B cell (primary cell): ENCODE data around the gene CCDC8. TPM values are rescaled to one million over a fixed set of nuclear protein-coding genes. Genes with fewer than 3 reads are reported as not detected.

Experiments used
- ATAC-seq: fragments of 200-7000 bp; cut with Tn5 transposase; one replicate; pipeline ENCODE4 v1.10.0; 2021; ENCODE audit warnings: low read depth, mild to moderate bottlenecking, moderate number of reproducible peaks, moderate library complexity
- CTCF ChIA-PET: fragments of 350-600 bp; sonication (Branson Sonifier 250); formaldehyde crosslinking; loops from one replicate; lab custom pipeline; 2021; ENCODE audit warnings: antibody characterized with exemption, inconsistent platforms; lab: Charles Lee
- POLR2A ChIA-PET: fragments of 350-600 bp; sonication (Branson Sonifier 250); formaldehyde crosslinking; loops from one replicate; lab custom pipeline; 2021; ENCODE audit warnings: antibody characterized with exemption; lab: Charles Lee
- DNase-seq: peaks from one replicate; pipeline ENCODE4 v3.0.0; 2013
- H2AFZ ChIP-seq: 2 replicates; pipeline ENCODE4 v1.6.1; 2012; ENCODE audit warnings: mild to moderate bottlenecking, low read depth, low read length; ENCODE audit not compliant: insufficient read depth, poor library complexity, severe bottlenecking
- H3K27ac ChIP-seq, 2 donors: 1 replicate in 1 of 2; 2 replicates in 1 of 2; pipeline ENCODE4 v1.5.1; 2012 to 2013; ENCODE audit warnings: low read length in 2 of 2, mild to moderate bottlenecking in 2 of 2, moderate library complexity in 1 of 2
- H3K27me3 ChIP-seq, 4 experiments: fragments of 200-600 bp in 1 of 4; sonication (generic) in 1 of 4; replicated peaks in 1 of 4; 1 replicate in 2 of 4; 2 replicates in 2 of 4; pipeline versions ENCODE4 v1.6.1 to v1.7.0; 2013 to 2016; ENCODE audit warnings: low read length in 3 of 4, mild to moderate bottlenecking in 2 of 4, mixed read lengths in 1 of 4, moderate library complexity in 1 of 4; ENCODE audit not compliant: insufficient read depth in 4 of 4, control insufficient read depth in 3 of 4; ENCODE audit errors: control extremely low read depth in 1 of 4
- H3K36me3 ChIP-seq, 2 experiments: replicated peaks in 1 of 2; 1 replicate in 1 of 2; 2 replicates in 1 of 2; pipeline versions ENCODE4 v1.6.1 to v1.7.1; 2013; ENCODE audit warnings: low read length in 1 of 2; ENCODE audit not compliant: insufficient read depth in 2 of 2, control insufficient read depth in 1 of 2; ENCODE audit errors: control extremely low read depth in 1 of 2, extremely low read depth in 1 of 2
- H3K4me1 ChIP-seq, 2 donors: fragments of 200-600 bp in 1 of 2; sonication (generic) in 1 of 2; 1 replicate in 1 of 2; 2 replicates in 1 of 2; pipeline versions ENCODE4 v1.5.1 to v1.6.1; 2013 to 2017; ENCODE audit warnings: low read length in 2 of 2; ENCODE audit not compliant: control insufficient read depth in 2 of 2, insufficient read depth in 2 of 2
- H3K4me2 ChIP-seq: replicated peaks from 2 replicates; pipeline ENCODE3; 2012; ENCODE audit warnings: mild to moderate bottlenecking, low read depth, low read length; ENCODE audit not compliant: poor library complexity, severe bottlenecking
- H3K4me3 ChIP-seq, 5 experiments: fragments of 200-600 bp in 1 of 5; sonication (generic) in 1 of 5; 1 replicate in 3 of 5; 2 replicates in 2 of 5; pipeline versions ENCODE4 v1.5.1 to v1.7.0; 2011 to 2016; ENCODE audit warnings: low read length in 4 of 5, mild to moderate bottlenecking in 4 of 5, low read depth in 2 of 5, control low read depth in 1 of 5, moderate library complexity in 1 of 5; ENCODE audit not compliant: insufficient read depth in 1 of 5; ENCODE audit errors: control extremely low read depth in 1 of 5, extremely low read depth in 1 of 5
- H3K79me2 ChIP-seq: fragments of 200-600 bp; sonication (generic); one replicate; pipeline ENCODE4 v1.6.0; 2016; ENCODE audit warnings: low read length; ENCODE audit not compliant: control insufficient read depth, insufficient read depth
- H3K9ac ChIP-seq: fragments of 200-600 bp; sonication (generic); 2 replicates; pipeline ENCODE4 v1.6.1; 2017; ENCODE audit warnings: mild to moderate bottlenecking, low read length, moderate library complexity
- H3K9me3 ChIP-seq, 3 donors: one replicate each; pipeline versions ENCODE4 v1.6.1 to v1.7.1; 2013; ENCODE audit warnings: low read length in 2 of 3; ENCODE audit not compliant: control insufficient read depth in 2 of 3, insufficient read depth in 1 of 3; ENCODE audit errors: control extremely low read depth in 1 of 3
- H4K20me1 ChIP-seq: 2 replicates; pipeline ENCODE4 v1.6.0; 2012; ENCODE audit warnings: mild to moderate bottlenecking, low read length; ENCODE audit not compliant: insufficient read depth, control insufficient read depth, poor library complexity, severe bottlenecking
- H3K27ac Mint-ChIP-seq: one replicate; pipeline ENCODE4 v1.8.0; 2021; ENCODE audit warnings: mixed read lengths
- H3K27me3 Mint-ChIP-seq: one replicate; pipeline ENCODE4 v1.8.0; 2021; ENCODE audit warnings: mixed read lengths
- H3K4me1 Mint-ChIP-seq: one replicate; pipeline ENCODE4 v1.8.0; 2021; ENCODE audit warnings: mixed read lengths
- H3K4me3 Mint-ChIP-seq: one replicate; pipeline ENCODE4 v1.8.0; 2021; ENCODE audit warnings: mixed read lengths
- H3K9me3 Mint-ChIP-seq: one replicate; pipeline ENCODE4 v1.8.0; 2022; ENCODE audit warnings: mixed read lengths; ENCODE audit not compliant: insufficient read depth
- CTCF ChIP-seq: fragments of 200-600 bp; IDR thresholded peaks from one replicate; pipeline ENCODE4 v1.8.0; 2022; ENCODE audit warnings: antibody characterized with exemption, mild to moderate bottlenecking
- EZH2 ChIP-seq: IDR thresholded peaks from 2 replicates; pipeline ENCODE4 v1.6.1; 2012; ENCODE audit warnings: borderline replicate concordance, low read depth, mild to moderate bottlenecking, moderate library complexity, low read length; ENCODE audit not compliant: insufficient read depth, poor library complexity, severe bottlenecking
- WGBS: methylation state at CpG from one replicate; pipeline ENCODE4 v1.1.5; 2013; ENCODE audit warnings: missing lambda C conversion rate; ENCODE audit not compliant: insufficient coverage; 5-methylcytosine and 5-hydroxymethylcytosine counted together
- intact Hi-C: fragments of 100-400 bp; cut with micrococcal nuclease; formaldehyde crosslinking; loops from one replicate; pipeline ENCODE4 v1.10.0; 2022
- polyA plus RNA-seq: library from polyadenylated mRNA; depleted of rRNA; stranded (reverse); fragments of >200 nt; gene quantifications from 2 replicates; pipeline ENCODE4 v1.2.3, GENCODE V29; 2012
- total RNA-seq, 2 donors: library from RNA; stranded (reverse); fragments of 120-200 nt in 1 of 2; gene quantifications; 1 replicate in 1 of 2; 2 replicates in 1 of 2; pipeline versions ENCODE4 v1.2.3 to v1.2.4, GENCODE V29; 2013 to 2022

CCDC8 gene
- total and polyA plus RNA-seq, 2 donors (not counting 1 experiment from before 2014, with no cell fraction given) = not detected

- intact Hi-C loops = no loop called here
- H3K4me2 ChIP-seq = no peak overlapping the region
- no peak overlapping the region for H3K9ac ChIP-seq
- H3K27ac Mint-ChIP-seq = no peak overlapping the region
- CTCF ChIA-PET = interaction anchor here (1.0 kb wide), 1 partner anchor 22 kb away, joined by 3 read pairs; no protein-coding TSS in a partner anchor
- peaks cover 45% of the 10 kb centered on the region for H4K20me1 ChIP-seq
- TF ChIP-seq EZH2 = no peak
- no peak for TF ChIP-seq CTCF
- no peak overlapping the region for H2AFZ ChIP-seq
- H3K36me3 ChIP-seq = peaks cover 0 to 39% of the 10 kb centered on the region in 2 experiments
- no peaks in the 10 kb centered on the region for H3K4me1 ChIP-seq
- no peak overlapping the region for H3K4me3 ChIP-seq
- POLR2A ChIA-PET = no interaction called here
- no peak for DNase-seq
- peaks cover 4% of the 10 kb centered on the region for H3K4me1 Mint-ChIP-seq
- WGBS = 75% methylated on average over 10 of the region's 17 CpGs
- H3K4me3 Mint-ChIP-seq = no peak overlapping the region
- H3K79me2 ChIP-seq = peaks cover 44% of the 10 kb centered on the region
- no peak overlapping the region for H3K27ac ChIP-seq
- H3K9me3 ChIP-seq = no peaks in the 10 kb centered on the region
- H3K27me3 Mint-ChIP-seq = no peaks in the 10 kb centered on the region
- no peaks in the 10 kb centered on the region for H3K9me3 Mint-ChIP-seq
- H3K27me3 ChIP-seq = no peaks in the 10 kb centered on the region
- no peak for ATAC-seq
These were observed 39.6 kb downstream of the CCDC8 start for GRCh38 chr19:46373491-46374359.

- CTCF ChIA-PET = interaction anchor here (1.0 kb wide), 1 partner anchor 23 kb away, joined by 3 read pairs; no protein-coding TSS in a partner anchor
- no peak overlapping the region for H2AFZ ChIP-seq
- H3K4me1 Mint-ChIP-seq = peaks cover 4% of the 10 kb centered on the region
These were observed 40.4 kb downstream of the CCDC8 start for GRCh38 chr19:46372901-46373490.

More at GRCh38 chr19:46372901-46373490, 40.4 kb downstream of the CCDC8 start:
- H3K27ac ChIP-seq = no peak overlapping the region
- H3K27me3 ChIP-seq = no peaks in the 10 kb centered on the region
- H4K20me1 ChIP-seq = peaks cover 47% of the 10 kb centered on the region
- no peaks in the 10 kb centered on the region for H3K9me3 ChIP-seq
- Mint-ChIP-seq H3K9me3 (no peaks in the 10 kb centered on the region), H3K27ac (no peak overlapping the region), H3K4me3 (no peak overlapping the region), H3K27me3 (no peaks in the 10 kb centered on the region)
- intact Hi-C loops = no loop called here
- peaks cover 50% of the 10 kb centered on the region for H3K79me2 ChIP-seq
- no peak for ATAC-seq
- H3K4me2 ChIP-seq = no peak overlapping the region
- no peaks in the 10 kb centered on the region for H3K4me1 ChIP-seq
- TF ChIP-seq EZH2 (no peak), CTCF (no peak)
- H3K9ac ChIP-seq = no peak overlapping the region
- no peak overlapping the region for H3K4me3 ChIP-seq
- WGBS = 95% methylated on average over 11 of the region's 11 CpGs
- DNase-seq = no peak
- POLR2A ChIA-PET = no interaction called here
- peaks cover 0 to 35% of the 10 kb centered on the region in 2 experiments for H3K36me3 ChIP-seq
